Heart left ventricle (tissue), 13 donors: Measurements from ENCODE around the gene GPR78.

Experiments used
- POLR2A ChIP-seq, 2 donors: fragments of 450-650 bp; IDR thresholded peaks; one replicate each; pipeline ENCODE4 v1.6.1; 2017; ENCODE audit warnings: antibody characterized with exemption in 2 of 2, mild to moderate bottlenecking in 2 of 2, moderate library complexity in 2 of 2
- TF ChIP-seq, protein P1 (sequence below), 12 donors: fragments of 200-600 bp; sonication (generic) in 4 of 12; IDR thresholded peaks; one replicate each; pipeline versions ENCODE4 v1.5.0 to v1.8.0; 2018 to 2022; ENCODE audit warnings: antibody characterized with exemption in 12 of 12, mild to moderate bottlenecking in 5 of 12
- donor health status: ischemic (EF 13 %, LVEDD 7.1; RV severe dilation, severe dysfunction).
- donor health status: DM: no; HTN: yes; CAD: no.
- donor health status: DM: no; HTN: no; CAD: no.
- donor health status: ischemic (EF 25% LVEDD 6.9; RV normal size, moderate dysfunction).
- donor health status: ischemic (EF 25% LVEDD 5.7; RV mildly dilated, moderate dysfunction).
- donor health status: ischemic (EF 35%, LVEDD 5.7; RV mildly dilated, moderate dysfunction).
- donor health status: nonischemic (EF 11% LVEDD 7.7; RV severe dilation, severe dysfunction).
- donor health status: DM: yes; HTN: yes; CAD: no.
- donor health status: PGD.
- donor health status: ischemic (EF 29% LVEDD 5.4; RV normal size, mild dysfunction).
- donor health status: nonischemic (EF 23%, LVEDD 6.1; RV moderate dilation, normal function).

GRCh38 chr4:8589336-8589735 lies 9.1 kb downstream of the GPR78 start:
- TF ChIP-seq, protein P1, sequence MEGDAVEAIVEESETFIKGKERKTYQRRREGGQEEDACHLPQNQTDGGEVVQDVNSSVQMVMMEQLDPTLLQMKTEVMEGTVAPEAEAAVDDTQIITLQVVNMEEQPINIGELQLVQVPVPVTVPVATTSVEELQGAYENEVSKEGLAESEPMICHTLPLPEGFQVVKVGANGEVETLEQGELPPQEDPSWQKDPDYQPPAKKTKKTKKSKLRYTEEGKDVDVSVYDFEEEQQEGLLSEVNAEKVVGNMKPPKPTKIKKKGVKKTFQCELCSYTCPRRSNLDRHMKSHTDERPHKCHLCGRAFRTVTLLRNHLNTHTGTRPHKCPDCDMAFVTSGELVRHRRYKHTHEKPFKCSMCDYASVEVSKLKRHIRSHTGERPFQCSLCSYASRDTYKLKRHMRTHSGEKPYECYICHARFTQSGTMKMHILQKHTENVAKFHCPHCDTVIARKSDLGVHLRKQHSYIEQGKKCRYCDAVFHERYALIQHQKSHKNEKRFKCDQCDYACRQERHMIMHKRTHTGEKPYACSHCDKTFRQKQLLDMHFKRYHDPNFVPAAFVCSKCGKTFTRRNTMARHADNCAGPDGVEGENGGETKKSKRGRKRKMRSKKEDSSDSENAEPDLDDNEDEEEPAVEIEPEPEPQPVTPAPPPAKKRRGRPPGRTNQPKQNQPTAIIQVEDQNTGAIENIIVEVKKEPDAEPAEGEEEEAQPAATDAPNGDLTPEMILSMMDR (IDR thresholded peaks at IDR 0.05): no peak
- TF ChIP-seq POLR2A (IDR thresholded peaks at IDR 0.05): no peak
